ENCODE measurements around the gene KIAA1328.
"Not testable (repeated sequence)": the region's sequence is repeated elsewhere in the genome, so short reads cannot be mapped to it uniquely, and the experiment has no call there.

Gene KIAA1328

GRCh38 chr18:37160038-37160820, 331.3 kb downstream of the KIAA1328 start:
- no peak for DNase-seq (ENCODE audit: low read depth in 1 of 2, low spot score in 1 of 2)
- in situ Hi-C loops (cut with HindIII; ENCODE audit: low pct_unique_long_range_greater_than_20kb, low sequenced_read_pairs): no loop called here
- no peak for TF ChIP-seq JUND (IDR thresholded peaks at IDR 0.05; ENCODE audit: low read depth)

- TF ChIP-seq JUND (IDR thresholded peaks at IDR 0.05; ENCODE audit: low read depth): no peak
- DNase-seq (ENCODE audit: low read depth in 1 of 2, low spot score in 1 of 2): no peak
- in situ Hi-C loops (cut with HindIII; ENCODE audit: low pct_unique_long_range_greater_than_20kb, low sequenced_read_pairs): no loop called here
Measured at GRCh38 chr18:37161491-37161890, 332.6 kb downstream of the KIAA1328 start.

GRCh38 chr18:37162551-37162950, 333.6 kb downstream of the KIAA1328 start:
- TF ChIP-seq JUND (IDR thresholded peaks at IDR 0.05; ENCODE audit: low read depth): no peak
- no peak for DNase-seq (ENCODE audit: low read depth in 1 of 2, low spot score in 1 of 2)
- in situ Hi-C loops (cut with HindIII; ENCODE audit: low pct_unique_long_range_greater_than_20kb, low sequenced_read_pairs): no loop called here

GRCh38 chr18:37163119-37163518, 334.2 kb downstream of the KIAA1328 start:
- DNase-seq (ENCODE audit: low read depth in 1 of 2, low spot score in 1 of 2): no peak
- TF ChIP-seq JUND (IDR thresholded peaks at IDR 0.05; ENCODE audit: low read depth): no peak
- in situ Hi-C loops (cut with HindIII; ENCODE audit: low pct_unique_long_range_greater_than_20kb, low sequenced_read_pairs): no loop called here

GRCh38 chr18:37166491-37166890, 337.6 kb downstream of the KIAA1328 start:
- in situ Hi-C loops (cut with HindIII; ENCODE audit: low pct_unique_long_range_greater_than_20kb, low sequenced_read_pairs): no loop called here
- TF ChIP-seq JUND (IDR thresholded peaks at IDR 0.05; ENCODE audit: low read depth): no peak
- DNase-seq (ENCODE audit: low read depth in 1 of 2, low spot score in 1 of 2): no peak

GRCh38 chr18:37166966-37167365, 338.0 kb downstream of the KIAA1328 start:
- in situ Hi-C loops (cut with HindIII; ENCODE audit: low pct_unique_long_range_greater_than_20kb, low sequenced_read_pairs); DNase-seq (ENCODE audit: low read depth in 1 of 2, low spot score in 1 of 2): not testable (repeated sequence)

GRCh38 chr18:37170984-37171383, 342.1 kb downstream of the KIAA1328 start:
- in situ Hi-C loops (cut with HindIII; ENCODE audit: low pct_unique_long_range_greater_than_20kb, low sequenced_read_pairs): no loop called here
- no peak for TF ChIP-seq JUND (IDR thresholded peaks at IDR 0.05; ENCODE audit: low read depth)
- DNase-seq (ENCODE audit: low read depth in 1 of 2, low spot score in 1 of 2): no peak

- in situ Hi-C loops (cut with HindIII; ENCODE audit: low pct_unique_long_range_greater_than_20kb, low sequenced_read_pairs): no loop called here
- DNase-seq (ENCODE audit: low read depth in 1 of 2, low spot score in 1 of 2): no peak
- TF ChIP-seq JUND (IDR thresholded peaks at IDR 0.05; ENCODE audit: low read depth): no peak
Measured at GRCh38 chr18:37173384-37173783, 344.5 kb downstream of the KIAA1328 start.

GRCh38 chr18:37175727-37176620, 347.0 kb downstream of the KIAA1328 start:
- in situ Hi-C loops (cut with HindIII; ENCODE audit: low pct_unique_long_range_greater_than_20kb, low sequenced_read_pairs): no loop called here
- DNase-seq (ENCODE audit: low read depth in 1 of 2, low spot score in 1 of 2): no peak
- TF ChIP-seq JUND (IDR thresholded peaks at IDR 0.05; ENCODE audit: low read depth): no peak

GRCh38 chr18:37176621-37176934, 347.7 kb downstream of the KIAA1328 start:
- TF ChIP-seq JUND (IDR thresholded peaks at IDR 0.05; ENCODE audit: low read depth): no peak
- DNase-seq (ENCODE audit: low read depth in 1 of 2, low spot score in 1 of 2): peak in 1 of 2 experiments; percentile 23
- in situ Hi-C loops (cut with HindIII; ENCODE audit: low pct_unique_long_range_greater_than_20kb, low sequenced_read_pairs): no loop called here

- TF ChIP-seq JUND (IDR thresholded peaks at IDR 0.05; ENCODE audit: low read depth): no peak
- DNase-seq (ENCODE audit: low read depth in 1 of 2, low spot score in 1 of 2): no peak
- in situ Hi-C loops (cut with HindIII; ENCODE audit: low pct_unique_long_range_greater_than_20kb, low sequenced_read_pairs): no loop called here
Measured at GRCh38 chr18:37179384-37179783, 350.5 kb downstream of the KIAA1328 start.

GRCh38 chr18:37180086-37180485, 351.2 kb downstream of the KIAA1328 start:
- TF ChIP-seq JUND (IDR thresholded peaks at IDR 0.05; ENCODE audit: low read depth): no peak
- in situ Hi-C loops (cut with HindIII; ENCODE audit: low pct_unique_long_range_greater_than_20kb, low sequenced_read_pairs): no loop called here
- no peak for DNase-seq (ENCODE audit: low read depth in 1 of 2, low spot score in 1 of 2)
